NCI-H774 (cell line): ENCODE data around the gene HCFC1.

ENCODE experiments used
- DNase-seq: peaks from one replicate; lab custom pipeline; 2025; lab: John Stamatoyannopoulos, UW

HCFC1 gene

GRCh38 chrX:153971450-153972367, at the start of gene HCFC1:
Gene HCFC1 (minus strand): TSS chrX:153971818. CDS start chrX:153970840, 978 bp downstream.
- peak; percentile 90 for DNase-seq

- no peak for DNase-seq
These were observed 49.6 kb upstream of the HCFC1 start for GRCh38 chrX:154021131-154021611.

GRCh38 chrX:154020536-154021115, 49.0 kb upstream of the HCFC1 start:
- no peak for DNase-seq

GRCh38 chrX:154019633-154020528, 48.3 kb upstream of the HCFC1 start, which contains the start of gene IRAK1:
Gene IRAK1 (minus strand): TSS chrX:154019902. CDS start chrX:154019812, 90 bp downstream.
- peak; percentile 52 for DNase-seq

- DNase-seq = no peak
These were observed 47.5 kb upstream of the HCFC1 start for GRCh38 chrX:154019061-154019621.

GRCh38 chrX:154018518-154019060, 47.0 kb upstream of the HCFC1 start:
- no peak for DNase-seq

GRCh38 chrX:154017766-154018517, 46.3 kb upstream of the HCFC1 start:
- no peak for DNase-seq

- DNase-seq = no peak
These were observed 44.9 kb upstream of the HCFC1 start for GRCh38 chrX:154016366-154017076.

- no peak for DNase-seq
These were observed 44.1 kb upstream of the HCFC1 start for GRCh38 chrX:154015581-154016264.

GRCh38 chrX:154014429-154015380, 43.1 kb upstream of the HCFC1 start:
- no peak for DNase-seq

GRCh38 chrX:154013614-154014360, 42.2 kb upstream of the HCFC1 start:
- DNase-seq = no peak

GRCh38 chrX:154013001-154013421, 41.4 kb upstream of the HCFC1 start:
- DNase-seq = no peak

GRCh38 chrX:154012336-154012991, 40.8 kb upstream of the HCFC1 start:
- DNase-seq = no peak

- no peak for DNase-seq
These were observed 40.0 kb upstream of the HCFC1 start for GRCh38 chrX:154011376-154012335.

- DNase-seq = no peak
These were observed 38.9 kb upstream of the HCFC1 start for GRCh38 chrX:154010330-154011087.
